GM06990 (cell line): Measurements from ENCODE around the gene SRPK2.
"Not testable (repeated sequence)": the region's sequence is repeated elsewhere in the genome, so short reads cannot be mapped to it uniquely, and the experiment has no call there.

ENCODE experiments used
- DNase-seq: peaks from one replicate; pipeline ENCODE4 v3.0.0-alpha.2; 2011; ENCODE audit not compliant: insufficient read length; ENCODE audit errors: extremely low read depth
- H3K27me3 ChIP-seq: replicated peaks from 2 replicates; pipeline ENCODE4 v1.6.0; 2011; ENCODE audit warnings: low read length; ENCODE audit not compliant: control insufficient read depth, insufficient read depth
- H3K36me3 ChIP-seq: 2 replicates; pipeline ENCODE4 v1.5.1; 2011; ENCODE audit warnings: low read length; ENCODE audit not compliant: control insufficient read depth, insufficient read depth
- H3K4me3 ChIP-seq: replicated peaks from 2 replicates; pipeline ENCODE4 v1.5.1; 2011; ENCODE audit warnings: low read depth, mild to moderate bottlenecking, control low read depth, low read length
- TF ChIP-seq, protein P1 (sequence below): IDR thresholded peaks from 2 replicates; pipeline ENCODE4 v1.5.1; 2011; ENCODE audit warnings: low read length, control low read depth, mild to moderate bottlenecking, inconsistent platforms; ENCODE audit not compliant: insufficient read depth, poor library complexity, severe bottlenecking

SRPK2 gene

DNA sequence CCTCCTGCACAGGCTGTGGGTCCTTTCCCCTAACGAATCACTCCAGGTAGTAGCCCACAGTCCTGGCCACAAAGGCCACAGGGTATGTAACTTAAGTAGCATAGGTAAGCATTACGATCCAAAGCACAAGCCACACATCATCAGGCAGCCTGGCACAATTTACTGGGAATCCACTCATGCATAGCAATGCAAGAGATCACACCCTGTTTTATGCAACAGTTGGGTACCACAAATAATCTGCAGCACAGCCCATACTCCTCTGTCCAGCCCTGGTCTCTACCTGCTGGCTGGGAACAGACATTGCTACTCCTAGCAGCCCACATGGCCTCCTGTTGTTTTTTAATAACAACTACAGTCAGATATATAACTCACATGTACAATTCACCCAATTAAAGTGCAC, 34.3 kb downstream of the SRPK2 start:
- Histone ChIP-seq H3K36me3 (no peaks in the 10 kb centered on the region), H3K4me3 (no peak overlapping the region), H3K27me3 (no peaks in the 10 kb centered on the region)
- TF ChIP-seq, protein P1, sequence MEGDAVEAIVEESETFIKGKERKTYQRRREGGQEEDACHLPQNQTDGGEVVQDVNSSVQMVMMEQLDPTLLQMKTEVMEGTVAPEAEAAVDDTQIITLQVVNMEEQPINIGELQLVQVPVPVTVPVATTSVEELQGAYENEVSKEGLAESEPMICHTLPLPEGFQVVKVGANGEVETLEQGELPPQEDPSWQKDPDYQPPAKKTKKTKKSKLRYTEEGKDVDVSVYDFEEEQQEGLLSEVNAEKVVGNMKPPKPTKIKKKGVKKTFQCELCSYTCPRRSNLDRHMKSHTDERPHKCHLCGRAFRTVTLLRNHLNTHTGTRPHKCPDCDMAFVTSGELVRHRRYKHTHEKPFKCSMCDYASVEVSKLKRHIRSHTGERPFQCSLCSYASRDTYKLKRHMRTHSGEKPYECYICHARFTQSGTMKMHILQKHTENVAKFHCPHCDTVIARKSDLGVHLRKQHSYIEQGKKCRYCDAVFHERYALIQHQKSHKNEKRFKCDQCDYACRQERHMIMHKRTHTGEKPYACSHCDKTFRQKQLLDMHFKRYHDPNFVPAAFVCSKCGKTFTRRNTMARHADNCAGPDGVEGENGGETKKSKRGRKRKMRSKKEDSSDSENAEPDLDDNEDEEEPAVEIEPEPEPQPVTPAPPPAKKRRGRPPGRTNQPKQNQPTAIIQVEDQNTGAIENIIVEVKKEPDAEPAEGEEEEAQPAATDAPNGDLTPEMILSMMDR, result no peak
- no peak for DNase-seq

DNA sequence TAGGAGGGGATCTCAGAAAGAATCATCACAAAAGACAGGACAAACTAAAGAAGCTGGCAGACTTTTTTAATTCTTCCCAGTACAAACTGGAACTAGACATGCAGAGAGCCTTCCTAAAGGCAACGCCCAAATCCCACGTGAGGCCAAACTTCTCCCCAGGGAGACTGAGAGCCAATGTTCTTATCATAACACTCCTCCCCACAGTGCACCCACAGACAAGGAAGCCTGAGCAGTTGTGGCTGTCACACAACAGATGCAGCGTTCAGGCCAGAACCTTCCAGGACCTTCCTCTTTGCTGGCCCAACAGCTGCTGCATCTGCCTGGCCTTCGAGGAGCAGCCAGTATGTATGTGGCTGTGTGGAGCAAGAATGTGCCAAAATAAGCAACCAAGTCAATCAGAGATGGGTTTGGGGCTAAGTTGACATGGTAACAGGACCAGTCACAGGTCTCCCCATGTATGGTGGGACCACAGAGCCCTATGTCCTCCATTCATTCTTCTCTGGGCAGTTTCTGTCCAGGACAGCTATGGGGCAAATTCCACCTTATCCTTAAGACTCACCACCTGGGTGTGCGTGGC, 34.9 kb downstream of the SRPK2 start:
- DNase-seq, result peak; percentile 24
- H3K36me3 ChIP-seq, result no peaks in the 10 kb centered on the region
- H3K4me3 ChIP-seq, result no peak overlapping the region
- H3K27me3 ChIP-seq, result no peaks in the 10 kb centered on the region
- TF ChIP-seq, protein P1, result no peak

DNA sequence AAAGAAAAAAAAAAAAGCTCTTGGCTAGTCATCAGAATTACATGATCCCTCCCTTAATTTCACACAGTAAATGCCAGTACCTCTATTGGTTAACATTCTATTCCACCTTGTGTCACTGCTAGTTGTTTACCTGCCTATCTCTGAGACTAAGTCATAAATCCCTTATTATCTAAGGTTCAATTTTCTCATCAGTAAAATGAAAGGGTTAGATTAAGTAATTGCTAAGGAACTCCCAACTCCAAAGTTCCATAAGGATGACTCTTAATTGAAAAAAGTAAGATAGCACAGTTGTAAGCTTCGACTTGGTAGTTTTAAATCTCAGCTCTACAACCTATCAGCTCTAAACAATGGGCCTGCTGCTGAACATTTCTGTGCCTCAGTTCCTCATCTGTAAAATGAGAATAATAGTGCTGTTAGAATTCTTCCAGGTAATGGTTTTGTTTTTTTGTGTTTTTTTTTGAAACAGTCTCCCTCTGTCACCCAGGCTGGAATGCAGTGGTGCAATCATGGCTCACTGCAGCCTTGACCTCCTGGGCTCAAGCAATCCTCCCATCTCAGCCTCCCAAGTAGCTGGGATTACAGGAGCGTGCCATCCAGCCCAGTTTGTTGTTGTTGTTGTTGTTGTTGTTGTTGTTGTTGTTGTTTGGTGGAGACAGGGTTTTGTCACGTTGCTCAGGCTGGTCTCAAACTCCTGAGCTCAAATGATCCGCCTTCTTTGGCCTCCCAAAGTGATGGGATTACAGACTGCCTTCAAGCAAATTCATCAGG, 35.6 kb downstream of the SRPK2 start:
- Histone ChIP-seq H3K27me3 (no peaks in the 10 kb centered on the region), H3K36me3 (no peaks in the 10 kb centered on the region), H3K4me3 (no peak overlapping the region)
- DNase-seq, result no peak
- TF ChIP-seq, protein P1, result no peak

DNA sequence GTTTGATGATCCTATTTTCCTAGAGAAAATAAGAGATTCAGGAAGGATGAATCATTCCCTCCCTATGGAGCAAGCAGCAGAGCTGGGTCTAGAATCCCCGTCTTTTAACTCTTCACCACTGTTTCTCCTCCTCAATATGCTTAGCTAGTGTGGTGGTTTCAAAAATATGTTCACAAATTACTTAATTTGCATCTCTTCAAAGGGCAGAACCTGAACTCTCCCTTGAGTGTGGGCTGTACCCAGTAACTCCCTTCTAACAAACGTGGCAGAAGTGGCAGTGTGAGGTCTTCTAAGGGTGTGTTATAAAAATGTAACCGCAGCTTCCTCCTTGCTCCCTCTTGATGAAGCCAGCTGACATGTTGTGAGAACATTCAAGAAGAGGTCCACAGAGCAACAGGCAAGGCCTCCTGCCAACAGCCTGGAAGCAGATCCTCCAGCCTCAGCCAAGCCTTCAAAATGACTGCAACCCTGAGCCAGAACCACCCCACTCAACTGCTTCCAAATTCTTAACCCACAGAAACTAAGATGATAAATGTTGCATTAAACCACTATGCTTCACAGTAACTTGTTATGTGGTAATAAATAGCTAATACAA, 36.6 kb downstream of the SRPK2 start:
- Histone ChIP-seq H3K4me3 (no peak overlapping the region), H3K27me3 (no peaks in the 10 kb centered on the region), H3K36me3 (no peaks in the 10 kb centered on the region)
- TF ChIP-seq, protein P1, result no peak
- peak; percentile 80 for DNase-seq

DNA sequence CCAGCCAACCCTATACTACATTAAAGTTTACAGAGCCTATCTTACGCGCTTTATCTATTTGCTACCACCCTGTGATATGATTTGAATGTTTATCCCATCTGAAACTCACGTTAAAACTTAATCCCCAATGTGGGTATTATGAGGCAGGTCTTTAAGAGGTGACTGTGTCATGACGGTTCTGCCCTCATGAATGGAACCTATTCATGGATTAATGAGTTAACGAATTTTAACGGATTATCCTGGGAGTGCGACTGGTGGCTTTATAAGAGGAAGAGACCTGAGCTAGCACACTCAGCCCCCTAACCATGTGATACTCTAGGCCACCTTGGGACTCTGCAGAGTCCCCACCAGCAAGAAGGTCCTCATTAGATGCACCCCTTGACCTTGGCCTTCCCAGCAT, 37.8 kb downstream of the SRPK2 start:
- TF ChIP-seq, protein P1, result no peak
- DNase-seq, result no peak

DNA sequence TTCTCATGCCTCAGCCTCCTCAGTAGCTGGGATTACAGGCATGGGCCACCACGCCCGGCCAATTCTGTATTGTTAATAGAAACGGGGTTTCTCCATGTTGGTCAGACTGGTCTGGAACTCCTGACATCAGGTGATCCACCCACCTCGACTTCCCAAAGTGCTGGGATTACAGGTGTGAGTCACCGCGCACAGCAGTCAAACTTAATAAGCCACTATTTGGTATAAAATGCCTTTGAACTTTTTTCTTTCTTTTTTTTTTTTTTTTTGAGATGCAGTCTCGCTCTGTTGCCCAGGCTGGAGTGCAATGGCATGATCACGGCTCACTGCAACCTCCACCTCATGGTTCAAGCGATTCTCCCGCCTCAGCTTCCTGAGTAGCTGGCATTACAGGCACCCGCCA, 40.5 kb downstream of the SRPK2 start:
- H3K4me3 ChIP-seq, H3K27me3 ChIP-seq, H3K36me3 ChIP-seq, DNase-seq: not testable (repeated sequence)

More for the DNA sequence above, 37.8 kb downstream of the SRPK2 start:
- H3K27me3 ChIP-seq, result no peaks in the 10 kb centered on the region
- no peaks in the 10 kb centered on the region for H3K36me3 ChIP-seq
- no peak overlapping the region for H3K4me3 ChIP-seq
